ENCODE measurements around the gene GALNT2.

- TF ChIP-seq CTCF (IDR thresholded peaks at IDR 0.05) (no peak), ZFX (IDR thresholded peaks at IDR 0.05; ENCODE audit: borderline replicate concordance) (no peak)
Observed at GRCh38 chr1:230126529-230127104, 59.6 kb downstream of the GALNT2 start.
